ENCODE results near the gene ADAMTSL5.
"Not testable (repeated sequence)": the region's sequence is repeated elsewhere in the genome, so short reads cannot be mapped to it uniquely, and the experiment has no call there.

ADAMTSL5 gene

GRCh38 chr19:1511318-1512317 lies 1.2 kb downstream of the ADAMTSL5 start:
- DNase-seq, result no peak

- DNase-seq, result no peak
These were observed 2.0 kb downstream of the ADAMTSL5 start for GRCh38 chr19:1510807-1511206.

- DNase-seq, result no peak
These were observed 2.4 kb downstream of the ADAMTSL5 start for GRCh38 chr19:1510442-1510806.

DNA sequence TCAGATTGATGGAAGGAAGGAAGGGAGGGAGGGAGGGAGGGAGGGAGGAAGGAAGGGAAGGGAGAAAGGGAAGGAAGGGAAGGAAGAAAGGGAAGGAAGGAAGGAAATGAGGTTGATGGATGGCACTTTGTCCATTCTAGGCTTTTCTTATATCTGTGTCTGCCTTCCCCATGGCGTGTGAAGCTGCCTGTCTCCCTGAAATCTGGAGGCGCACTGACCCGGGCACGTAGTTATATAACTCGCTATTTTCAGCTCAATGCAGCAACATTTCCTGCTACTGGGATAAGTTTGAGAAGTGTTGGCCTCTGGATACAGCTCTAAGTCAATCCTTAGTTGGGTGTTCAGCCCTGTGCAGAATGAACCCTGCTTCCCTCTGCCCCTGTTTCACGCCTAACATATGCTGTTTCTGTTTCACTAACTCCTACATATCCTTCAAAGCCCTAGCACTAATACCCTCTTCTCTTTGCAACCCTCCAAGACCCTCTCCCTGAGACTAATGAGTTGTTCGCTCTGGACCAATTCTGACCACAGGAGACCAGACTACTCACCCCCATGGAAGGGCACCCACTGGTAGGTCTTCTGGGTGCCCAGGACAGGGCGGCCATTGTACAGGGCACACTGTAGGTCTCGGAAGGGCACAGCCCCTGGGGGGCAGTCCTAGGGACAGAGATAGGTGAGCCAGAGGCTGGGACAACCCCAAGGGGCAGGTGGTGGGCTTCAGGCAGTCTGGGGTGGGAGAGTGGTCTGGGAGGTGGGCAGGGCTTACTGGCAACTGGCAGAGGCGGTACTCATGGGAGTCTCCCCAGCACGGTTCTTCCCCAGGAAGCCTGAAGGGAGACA lies 3.0 kb downstream of the ADAMTSL5 start:
- DNase-seq, result no peak

DNA sequence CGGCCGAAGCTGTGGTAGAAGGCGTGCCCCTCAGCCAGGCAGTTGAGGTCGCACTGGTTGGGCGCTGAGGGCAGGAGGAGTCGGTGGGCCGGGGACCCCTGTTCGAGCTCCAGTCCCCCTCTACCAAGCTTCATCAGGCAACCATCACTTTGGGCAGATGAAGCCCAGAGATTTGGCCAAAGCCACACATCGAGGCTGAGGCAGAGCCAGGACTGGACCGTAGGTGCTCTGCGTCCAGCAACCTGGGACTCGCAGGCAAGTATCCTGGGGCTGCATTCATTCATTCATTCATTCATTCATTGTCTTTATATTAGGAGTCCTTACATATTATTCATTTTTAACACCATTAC lies 4.3 kb downstream of the ADAMTSL5 start:
- no peak for DNase-seq

GRCh38 chr19:1507763-1508506 lies 4.9 kb downstream of the ADAMTSL5 start:
- DNase-seq, result peak; percentile 91

DNA sequence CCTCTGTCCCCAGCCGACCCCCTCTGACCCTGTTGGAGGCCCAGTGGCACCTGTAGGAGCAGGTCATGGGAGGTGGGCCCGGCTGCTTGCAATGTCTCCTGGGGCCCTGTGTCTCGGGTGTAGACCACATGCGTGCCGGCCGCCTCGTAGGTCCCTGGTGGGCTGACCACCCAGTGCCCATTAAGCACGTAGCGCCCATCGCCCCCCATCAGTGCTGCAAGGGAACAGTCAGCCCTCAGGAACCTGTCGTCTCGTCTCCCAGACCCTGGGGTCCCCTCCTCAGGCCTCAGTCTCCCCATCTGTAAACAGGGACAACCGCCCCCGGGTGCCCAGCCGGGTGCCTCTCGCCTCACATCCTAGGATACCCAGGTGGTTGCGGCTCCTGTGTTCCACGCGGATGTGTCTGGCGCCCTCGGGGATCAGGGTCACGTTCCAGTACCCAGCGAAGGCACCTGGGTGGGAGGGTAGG lies 5.6 kb downstream of the ADAMTSL5 start:
- no peak for DNase-seq

- no peak for DNase-seq
These were observed 6.6 kb downstream of the ADAMTSL5 start for GRCh38 chr19:1505991-1506881.

DNA sequence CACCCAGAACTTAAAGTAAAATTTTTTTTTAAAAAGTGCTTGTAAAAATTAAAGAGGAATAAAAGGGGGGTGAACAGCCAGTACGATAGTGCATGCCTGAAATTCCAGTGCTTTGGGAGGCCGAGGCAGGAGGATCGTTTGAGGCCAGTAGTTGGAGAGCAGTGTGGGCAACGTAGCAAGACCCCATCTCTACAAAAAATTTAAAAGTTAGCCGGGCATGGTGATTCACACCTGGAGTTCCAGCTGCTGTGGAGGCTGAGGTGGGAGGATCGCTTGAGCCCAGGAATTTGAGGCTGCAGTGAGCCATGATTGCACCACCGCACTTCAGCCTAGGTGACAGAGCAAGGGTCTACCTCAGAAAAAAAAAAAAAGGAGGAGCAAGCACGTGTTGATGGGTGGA lies 7.8 kb downstream of the ADAMTSL5 start:
- DNase-seq, result no peak

GRCh38 chr19:1503925-1504773 lies 8.7 kb downstream of the ADAMTSL5 start:
- DNase-seq, result no peak

GRCh38 chr19:1503089-1503924 lies 9.5 kb downstream of the ADAMTSL5 start:
- DNase-seq, result peak; percentile 25

- no peak for DNase-seq
These were observed 10.3 kb downstream of the ADAMTSL5 start for GRCh38 chr19:1502433-1503088.

DNA sequence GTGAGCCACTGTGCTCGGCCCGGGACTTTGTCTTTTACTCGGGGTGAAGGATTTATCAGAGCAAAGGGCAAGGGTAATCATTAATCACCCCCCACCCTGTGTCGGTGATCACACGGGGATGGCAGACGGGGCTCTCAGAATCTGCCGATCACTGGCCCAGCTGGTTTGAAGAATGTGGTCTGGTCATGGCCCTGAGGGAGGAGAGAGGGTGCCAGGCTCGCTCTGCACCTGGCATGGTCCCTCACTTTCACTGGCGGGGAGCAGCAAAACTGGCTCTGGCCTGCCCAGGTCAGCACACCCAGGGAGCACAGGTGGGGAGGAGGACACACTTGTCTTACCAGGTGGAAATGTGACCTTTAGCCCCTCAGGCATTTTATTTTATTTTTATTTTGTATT lies 11.6 kb downstream of the ADAMTSL5 start:
- DNase-seq, result no peak

DNA sequence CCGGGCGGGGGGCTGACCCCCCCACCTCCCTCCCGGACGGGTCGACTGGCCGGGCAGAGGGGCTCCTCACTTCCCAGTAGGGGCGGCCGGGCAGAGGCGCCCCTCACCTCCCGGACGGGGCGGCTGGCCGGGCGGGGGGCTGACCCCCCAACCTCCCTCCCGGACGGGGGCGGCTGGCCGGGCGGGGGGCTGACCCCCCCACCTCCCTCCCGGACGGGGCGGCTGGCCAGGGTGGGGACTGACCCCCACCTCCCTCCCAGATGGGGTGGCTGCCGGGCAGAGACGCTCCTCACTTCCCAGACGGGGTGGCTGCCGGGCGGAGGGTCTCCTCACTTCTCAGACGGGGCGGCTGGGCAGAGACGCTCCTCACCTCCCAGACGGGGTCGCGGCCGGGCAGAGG lies 13.6 kb downstream of the ADAMTSL5 start:
- DNase-seq, result not testable (repeated sequence)

DNA sequence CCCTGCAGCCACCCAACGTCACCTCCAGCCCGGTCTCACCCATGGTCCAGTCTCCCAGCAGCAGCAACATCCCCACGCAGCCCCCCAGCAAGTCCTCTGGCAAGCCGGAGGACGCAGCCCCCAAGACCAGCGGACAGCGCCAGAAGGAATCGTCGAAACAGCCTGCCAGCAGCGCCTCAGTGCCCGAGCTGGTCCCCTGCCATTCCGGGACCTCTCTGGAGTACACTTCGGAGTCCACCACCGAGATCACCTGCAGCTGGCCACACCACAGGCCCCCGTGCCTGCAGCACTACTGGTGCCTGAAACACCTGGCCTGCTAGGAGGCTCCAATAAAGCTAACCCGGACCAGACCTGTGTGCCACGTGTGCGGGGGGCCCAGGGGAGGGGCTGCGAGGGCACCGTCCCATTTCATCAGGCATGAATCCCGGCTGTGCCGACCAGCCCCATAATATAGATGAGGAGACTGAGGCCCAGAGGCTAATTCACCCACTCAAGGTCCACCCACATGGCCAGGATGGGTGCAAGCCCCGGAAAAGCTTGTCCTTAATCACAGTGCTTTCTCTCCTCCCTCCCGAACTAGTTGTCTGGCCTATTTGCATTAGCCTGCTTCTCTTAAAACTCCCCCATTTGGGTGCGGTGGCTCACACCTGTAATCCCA lies 15.1 kb downstream of the ADAMTSL5 start:
- no peak for DNase-seq

- DNase-seq, result no peak
These were observed 15.9 kb downstream of the ADAMTSL5 start for GRCh38 chr19:1496714-1497577.

- DNase-seq, result no peak
These were observed 16.8 kb downstream of the ADAMTSL5 start for GRCh38 chr19:1495799-1496713.
